ENCODE data around the gene PLB1.
"Not testable (repeated sequence)": the region's sequence is repeated elsewhere in the genome, so short reads cannot be mapped to it uniquely, and the experiment has no call there.

PLB1 gene

GRCh38 chr2:28469947-28470535 is 25.8 kb upstream of the PLB1 start:
- DNase-seq (ENCODE audit: low read depth): no peak

GRCh38 chr2:28470759-28471158 is 25.1 kb upstream of the PLB1 start:
- DNase-seq (ENCODE audit: low read depth): no peak

- DNase-seq (ENCODE audit: low read depth): no peak
Measured at GRCh38 chr2:28471214-28471613, 24.6 kb upstream of the PLB1 start.

- no peak for DNase-seq (ENCODE audit: low read depth)
Measured at GRCh38 chr2:28471701-28472236, 24.1 kb upstream of the PLB1 start.

GRCh38 chr2:28472641-28473040 is 23.2 kb upstream of the PLB1 start:
- not testable (repeated sequence) for DNase-seq (ENCODE audit: low read depth)

GRCh38 chr2:28475088-28475595 is 20.7 kb upstream of the PLB1 start:
- DNase-seq (ENCODE audit: low read depth): no peak

GRCh38 chr2:28477087-28477486 is 18.8 kb upstream of the PLB1 start:
- no peak for DNase-seq (ENCODE audit: low read depth)

- no peak for DNase-seq (ENCODE audit: low read depth)
Measured at GRCh38 chr2:28477645-28478044, 18.2 kb upstream of the PLB1 start.

GRCh38 chr2:28480403-28481049 is 15.3 kb upstream of the PLB1 start:
- DNase-seq (ENCODE audit: low read depth): no peak

GRCh38 chr2:28481905-28482304 is 14.0 kb upstream of the PLB1 start:
- DNase-seq (ENCODE audit: low read depth): no peak

- DNase-seq (ENCODE audit: low read depth): no peak
Measured at GRCh38 chr2:28484835-28485234, 11.0 kb upstream of the PLB1 start.

- no peak for DNase-seq (ENCODE audit: low read depth)
Measured at GRCh38 chr2:28486526-28486925, 9.3 kb upstream of the PLB1 start.

GRCh38 chr2:28487258-28487657 is 8.6 kb upstream of the PLB1 start:
- no peak for DNase-seq (ENCODE audit: low read depth)

GRCh38 chr2:28488083-28488830 is 7.6 kb upstream of the PLB1 start:
- no peak for DNase-seq (ENCODE audit: low read depth)

- no peak for DNase-seq (ENCODE audit: low read depth)
Measured at GRCh38 chr2:28488858-28489575, 6.8 kb upstream of the PLB1 start.

GRCh38 chr2:28490558-28490957 is 5.3 kb upstream of the PLB1 start:
- no peak for DNase-seq (ENCODE audit: low read depth)

GRCh38 chr2:28492282-28492681 is 3.6 kb upstream of the PLB1 start:
- no peak for DNase-seq (ENCODE audit: low read depth)

- no peak for DNase-seq (ENCODE audit: low read depth)
Measured at GRCh38 chr2:28493636-28494035, 2.2 kb upstream of the PLB1 start.

- DNase-seq (ENCODE audit: low read depth): no peak
Measured at GRCh38 chr2:28496781-28497180, 921 bp downstream of the PLB1 start.

GRCh38 chr2:28497206-28497605 is 1.3 kb downstream of the PLB1 start:
- no peak for DNase-seq (ENCODE audit: low read depth)

GRCh38 chr2:28499282-28499681 is 3.4 kb downstream of the PLB1 start:
- no peak for DNase-seq (ENCODE audit: low read depth)

- DNase-seq (ENCODE audit: low read depth): no peak
Measured at GRCh38 chr2:28505361-28505760, 9.5 kb downstream of the PLB1 start.
